GM19025 (cell line): ENCODE data around the gene KRT75.
"Not testable (repeated sequence)": the region's sequence is repeated elsewhere in the genome, so short reads cannot be mapped to it uniquely, and the experiment has no call there.

Experiments
- ATAC-seq: cut with Tn5 transposase; IDR thresholded peaks from one replicate; pipeline ENCODE4 v1.9.1; 2021; ENCODE audit warnings: mild to moderate bottlenecking, low read depth, moderate library complexity; ENCODE audit not compliant: unreplicated experiment

The KRT75 gene

GRCh38 chr12:52434081-52434733 is at the start of gene KRT75:
Gene KRT75, minus strand, starts transcription at chr12:52434371. Its CDS starts 67 bp downstream, at chr12:52434304.
- no peak for ATAC-seq

GRCh38 chr12:52480073-52480472 is 45.9 kb upstream of the KRT75 start:
- ATAC-seq = no peak

- ATAC-seq = no peak
Measured at GRCh38 chr12:52477651-52478050, 43.5 kb upstream of the KRT75 start.

- ATAC-seq = no peak
Measured at GRCh38 chr12:52474212-52474611, 40.0 kb upstream of the KRT75 start.

GRCh38 chr12:52473768-52474167 is 39.6 kb upstream of the KRT75 start, which contains the start of gene KRT6C:
Gene KRT6C, minus strand, starts transcription at chr12:52473805. Its CDS starts 68 bp downstream, at chr12:52473737.
- ATAC-seq = no peak

- ATAC-seq = no peak
Measured at GRCh38 chr12:52469853-52470252, 35.7 kb upstream of the KRT75 start.

- no peak for ATAC-seq
Measured at GRCh38 chr12:52464897-52465296, 30.7 kb upstream of the KRT75 start.

- ATAC-seq = no peak
Measured at GRCh38 chr12:52461693-52462092, 27.5 kb upstream of the KRT75 start.

GRCh38 chr12:52458861-52459260 is 24.7 kb upstream of the KRT75 start:
- ATAC-seq = no peak

- no peak for ATAC-seq
Measured at GRCh38 chr12:52455821-52456220, 21.6 kb upstream of the KRT75 start.

GRCh38 chr12:52454411-52455201 is 20.4 kb upstream of the KRT75 start:
- ATAC-seq = no peak

- ATAC-seq = no peak
Measured at GRCh38 chr12:52452101-52452500, 17.9 kb upstream of the KRT75 start, which contains the start of gene KRT6B. Gene KRT6B, minus strand, starts transcription at chr12:52452146. Its CDS starts 68 bp downstream, at chr12:52452078.

GRCh38 chr12:52448228-52448627 is 14.1 kb upstream of the KRT75 start:
- ATAC-seq = no peak

- ATAC-seq = not testable (repeated sequence)
Measured at GRCh38 chr12:52447196-52447595, 13.0 kb upstream of the KRT75 start.

- ATAC-seq = no peak
Measured at GRCh38 chr12:52446367-52447045, 12.3 kb upstream of the KRT75 start.

- ATAC-seq = no peak
Measured at GRCh38 chr12:52445876-52446275, 11.7 kb upstream of the KRT75 start.

GRCh38 chr12:52444647-52445595 is 10.8 kb upstream of the KRT75 start:
- ATAC-seq = no peak

GRCh38 chr12:52443966-52444365 is 9.8 kb upstream of the KRT75 start:
- ATAC-seq = no peak

GRCh38 chr12:52442600-52443061 is 8.5 kb upstream of the KRT75 start:
- ATAC-seq = no peak

- no peak for ATAC-seq
Measured at GRCh38 chr12:52441320-52441911, 7.2 kb upstream of the KRT75 start.
